Neural cell (in vitro differentiated cells): ENCODE results near the gene SPRR1A.

Experiments used
- POLR2AphosphoS5 ChIP-seq: IDR thresholded peaks from 2 replicates; pipeline ENCODE4 v1.6.1; 2012
- TF ChIP-seq, protein P1 (sequence below): fragments of 450-650 bp; IDR thresholded peaks from 2 replicates; pipeline ENCODE4 v1.5.1; 2014; ENCODE audit warnings: antibody characterized with exemption, mild to moderate bottlenecking, moderate library complexity; ENCODE audit not compliant: poor library complexity, severe bottlenecking

DNA sequence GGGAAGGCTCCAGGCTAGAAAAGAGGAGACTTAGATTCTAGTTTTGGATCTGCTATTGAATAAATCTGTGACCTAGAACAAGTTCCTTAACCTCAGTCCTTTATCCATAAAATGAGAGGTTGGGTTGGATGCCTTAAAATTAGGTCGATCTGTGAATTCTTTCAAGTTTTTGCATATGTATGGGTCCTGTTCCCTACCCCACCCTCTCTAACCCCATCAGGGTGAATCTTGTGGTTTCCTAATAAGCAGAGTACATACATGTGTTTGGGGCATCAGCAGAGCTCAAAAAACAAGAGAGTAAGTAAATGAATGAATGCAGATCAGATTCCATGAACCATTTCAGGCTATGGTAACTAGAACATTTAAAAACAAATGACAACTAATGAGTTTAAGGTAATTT lies 7.2 kb upstream of the SPRR1A start:
- no peak for TF ChIP-seq POLR2AphosphoS5
- TF ChIP-seq, protein P1, sequence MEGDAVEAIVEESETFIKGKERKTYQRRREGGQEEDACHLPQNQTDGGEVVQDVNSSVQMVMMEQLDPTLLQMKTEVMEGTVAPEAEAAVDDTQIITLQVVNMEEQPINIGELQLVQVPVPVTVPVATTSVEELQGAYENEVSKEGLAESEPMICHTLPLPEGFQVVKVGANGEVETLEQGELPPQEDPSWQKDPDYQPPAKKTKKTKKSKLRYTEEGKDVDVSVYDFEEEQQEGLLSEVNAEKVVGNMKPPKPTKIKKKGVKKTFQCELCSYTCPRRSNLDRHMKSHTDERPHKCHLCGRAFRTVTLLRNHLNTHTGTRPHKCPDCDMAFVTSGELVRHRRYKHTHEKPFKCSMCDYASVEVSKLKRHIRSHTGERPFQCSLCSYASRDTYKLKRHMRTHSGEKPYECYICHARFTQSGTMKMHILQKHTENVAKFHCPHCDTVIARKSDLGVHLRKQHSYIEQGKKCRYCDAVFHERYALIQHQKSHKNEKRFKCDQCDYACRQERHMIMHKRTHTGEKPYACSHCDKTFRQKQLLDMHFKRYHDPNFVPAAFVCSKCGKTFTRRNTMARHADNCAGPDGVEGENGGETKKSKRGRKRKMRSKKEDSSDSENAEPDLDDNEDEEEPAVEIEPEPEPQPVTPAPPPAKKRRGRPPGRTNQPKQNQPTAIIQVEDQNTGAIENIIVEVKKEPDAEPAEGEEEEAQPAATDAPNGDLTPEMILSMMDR, result no peak
